Epithelial cell of proximal tubule (primary cell): ENCODE measurements around the gene SNX19. TPM values are rescaled to one million over a fixed set of nuclear protein-coding genes. Genes with fewer than 3 reads are reported as not detected.

Experiments
- DNase-seq: peaks from one replicate; pipeline ENCODE4 v3.0.0-alpha.2; 2011; ENCODE audit warnings: low read depth
- H3K4me3 ChIP-seq: 2 replicates; pipeline ENCODE4 v1.5.1; 2011; ENCODE audit warnings: low read depth, mild to moderate bottlenecking, low read length
- total RNA-seq: library from RNA; depleted of rRNA; stranded (reverse); fragments of >200 nt; gene quantifications from 2 replicates; pipeline ENCODE4 v1.2.3, GENCODE V29; 2015
- TF ChIP-seq, protein P1 (sequence below): conservative IDR thresholded peaks from 2 replicates; pipeline ENCODE4 v1.5.1; 2012; ENCODE audit warnings: low read depth, mild to moderate bottlenecking, low read length

SNX19 gene
- total RNA-seq, 1 donor from 2014 or later = 43.5 TPM

DNA sequence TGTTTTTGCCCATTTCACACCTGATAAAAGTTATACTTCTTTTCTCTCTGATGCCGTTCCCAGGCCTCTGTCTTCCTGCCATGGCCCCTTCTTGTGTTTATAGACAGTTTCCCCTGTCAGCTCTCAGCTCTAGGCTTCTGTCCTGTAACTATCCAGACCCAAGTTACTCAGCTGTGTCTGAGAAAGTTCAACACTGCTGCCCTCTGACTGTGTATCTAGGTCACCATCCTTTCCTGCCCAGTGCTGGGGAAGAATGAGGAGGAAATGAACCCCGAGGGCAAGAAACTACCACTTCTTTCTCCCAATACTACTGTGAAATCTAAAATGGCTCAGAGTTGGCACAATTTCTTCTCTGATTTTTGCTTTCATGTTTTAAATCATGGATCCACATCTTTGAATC lies 29.6 kb downstream of the SNX19 start:
- TF ChIP-seq, protein P1, sequence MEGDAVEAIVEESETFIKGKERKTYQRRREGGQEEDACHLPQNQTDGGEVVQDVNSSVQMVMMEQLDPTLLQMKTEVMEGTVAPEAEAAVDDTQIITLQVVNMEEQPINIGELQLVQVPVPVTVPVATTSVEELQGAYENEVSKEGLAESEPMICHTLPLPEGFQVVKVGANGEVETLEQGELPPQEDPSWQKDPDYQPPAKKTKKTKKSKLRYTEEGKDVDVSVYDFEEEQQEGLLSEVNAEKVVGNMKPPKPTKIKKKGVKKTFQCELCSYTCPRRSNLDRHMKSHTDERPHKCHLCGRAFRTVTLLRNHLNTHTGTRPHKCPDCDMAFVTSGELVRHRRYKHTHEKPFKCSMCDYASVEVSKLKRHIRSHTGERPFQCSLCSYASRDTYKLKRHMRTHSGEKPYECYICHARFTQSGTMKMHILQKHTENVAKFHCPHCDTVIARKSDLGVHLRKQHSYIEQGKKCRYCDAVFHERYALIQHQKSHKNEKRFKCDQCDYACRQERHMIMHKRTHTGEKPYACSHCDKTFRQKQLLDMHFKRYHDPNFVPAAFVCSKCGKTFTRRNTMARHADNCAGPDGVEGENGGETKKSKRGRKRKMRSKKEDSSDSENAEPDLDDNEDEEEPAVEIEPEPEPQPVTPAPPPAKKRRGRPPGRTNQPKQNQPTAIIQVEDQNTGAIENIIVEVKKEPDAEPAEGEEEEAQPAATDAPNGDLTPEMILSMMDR = no peak
- no peak for DNase-seq
- no peak overlapping the region for H3K4me3 ChIP-seq

DNA sequence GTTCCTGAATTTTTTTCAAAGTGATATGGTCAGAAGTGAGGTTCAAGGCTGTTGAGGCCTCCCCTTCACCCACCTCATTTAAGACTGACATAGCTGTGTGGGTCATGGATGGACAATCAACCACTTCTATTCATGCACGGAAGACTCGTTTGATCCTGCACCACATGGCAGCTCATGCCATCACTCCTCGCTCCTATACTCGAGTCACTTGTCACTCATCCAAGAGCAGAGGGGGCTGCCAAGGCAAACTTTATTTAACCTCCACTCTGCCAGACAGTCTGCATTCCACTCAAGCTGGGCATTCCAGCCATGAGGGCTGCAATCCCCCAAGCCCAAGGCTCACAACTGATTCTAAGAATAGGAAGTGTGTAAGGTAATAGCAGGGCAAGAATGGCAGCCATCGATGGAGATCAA lies 34.1 kb downstream of the SNX19 start:
- TF ChIP-seq, protein P1 = no peak
- no peak overlapping the region for H3K4me3 ChIP-seq
- no peak for DNase-seq

DNA sequence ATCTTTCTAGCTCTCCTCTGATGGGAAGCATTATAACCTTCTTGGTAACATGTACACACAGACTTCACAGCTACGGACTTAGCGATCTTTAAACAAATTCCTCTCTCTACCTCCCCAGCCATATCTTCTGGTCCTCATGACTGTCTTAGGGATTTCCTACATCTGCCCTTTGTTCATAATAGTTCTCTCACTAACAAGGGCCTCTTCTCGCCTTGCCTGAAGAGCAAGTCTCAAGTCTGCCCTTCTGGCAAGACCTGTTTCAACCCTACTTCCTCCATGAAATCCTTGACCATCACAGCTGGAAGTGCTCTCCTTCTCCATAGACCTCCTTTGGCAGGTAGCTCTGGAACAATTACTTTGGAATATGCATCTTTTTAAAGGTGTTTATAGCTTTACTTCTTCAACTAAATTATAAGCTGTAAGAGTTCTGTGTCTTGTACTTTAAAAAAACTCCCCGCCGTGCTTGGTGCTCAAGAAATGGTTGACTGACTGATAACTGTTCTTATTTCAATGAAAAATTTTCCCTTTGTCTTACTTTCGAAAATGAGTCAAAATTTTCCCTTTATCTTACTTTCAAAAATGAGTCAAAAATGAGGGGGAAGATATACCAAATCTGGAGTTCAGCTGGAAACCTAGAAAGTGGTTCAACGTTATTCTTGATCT lies 34.7 kb downstream of the SNX19 start:
- TF ChIP-seq, protein P1 = no peak
- no peak for DNase-seq
- H3K4me3 ChIP-seq = no peak overlapping the region

DNA sequence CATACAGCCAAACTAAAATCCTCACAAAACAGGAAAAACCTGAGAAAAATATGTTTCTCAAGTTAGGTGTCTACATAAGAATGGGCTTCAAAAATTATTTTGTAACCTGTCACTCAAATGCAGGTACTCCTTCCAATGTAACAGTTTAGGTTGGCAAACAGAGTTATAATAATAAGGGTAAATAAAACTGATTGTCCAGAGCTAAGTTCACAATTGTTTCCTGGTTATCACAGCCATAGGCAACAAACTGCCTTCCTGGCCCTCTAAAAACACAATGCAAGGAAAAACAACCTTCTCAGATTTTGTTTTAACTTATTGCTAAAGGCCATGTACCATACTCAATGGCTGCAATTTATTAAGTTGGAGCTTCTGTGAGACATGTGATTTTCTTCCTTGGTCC lies 36.4 kb downstream of the SNX19 start:
- H3K4me3 ChIP-seq = no peak overlapping the region
- no peak for DNase-seq
- TF ChIP-seq, protein P1 = no peak

DNA sequence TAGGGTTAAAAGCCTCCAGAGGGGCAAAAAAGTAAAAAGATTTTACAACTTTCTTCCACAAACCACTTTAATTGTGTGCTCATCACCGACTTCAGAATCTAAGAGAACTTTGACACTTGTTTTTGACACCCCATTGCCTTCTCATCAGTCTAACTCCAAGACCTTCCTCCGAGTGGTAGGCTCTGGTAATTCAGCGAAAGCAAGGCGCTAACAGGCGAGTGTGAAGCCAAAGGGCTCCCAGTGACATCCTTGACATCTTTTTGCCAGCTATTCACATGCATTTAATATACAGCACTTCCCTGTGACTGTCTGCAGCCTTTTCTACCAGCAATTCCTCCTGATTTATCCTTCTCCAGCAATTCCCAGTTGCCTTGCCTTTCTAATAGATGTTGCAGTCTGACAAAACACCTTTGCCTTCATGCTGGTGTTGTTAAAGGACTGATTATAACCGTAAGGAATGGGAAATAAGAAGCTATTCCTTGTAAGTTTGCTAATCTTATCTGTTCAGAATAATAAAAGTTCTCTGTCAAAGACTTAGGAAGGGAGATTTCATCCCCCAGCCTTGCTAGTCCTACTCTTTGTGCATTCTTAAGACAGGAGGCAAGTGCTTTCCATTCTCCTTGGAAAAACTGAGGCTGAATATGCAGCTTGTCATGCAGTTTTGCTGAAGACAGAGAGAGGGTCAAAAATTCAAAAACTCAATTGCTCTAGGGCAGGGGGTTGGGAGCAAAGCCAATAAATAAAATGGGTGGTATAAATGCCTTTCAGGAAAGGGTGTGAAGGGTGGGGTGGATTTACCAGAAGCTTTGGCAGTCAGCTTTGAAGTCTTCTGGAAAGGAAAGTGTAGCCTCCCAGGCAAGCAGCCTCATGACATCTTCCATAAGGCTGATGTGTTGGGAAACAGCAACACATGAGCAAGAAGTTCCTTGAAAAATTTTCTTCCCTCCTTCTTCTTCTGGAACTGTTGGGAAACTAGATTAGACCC lies 39.1 kb downstream of the SNX19 start:
- H3K4me3 ChIP-seq = no peak overlapping the region
- TF ChIP-seq, protein P1 = no peak
- no peak for DNase-seq

DNA sequence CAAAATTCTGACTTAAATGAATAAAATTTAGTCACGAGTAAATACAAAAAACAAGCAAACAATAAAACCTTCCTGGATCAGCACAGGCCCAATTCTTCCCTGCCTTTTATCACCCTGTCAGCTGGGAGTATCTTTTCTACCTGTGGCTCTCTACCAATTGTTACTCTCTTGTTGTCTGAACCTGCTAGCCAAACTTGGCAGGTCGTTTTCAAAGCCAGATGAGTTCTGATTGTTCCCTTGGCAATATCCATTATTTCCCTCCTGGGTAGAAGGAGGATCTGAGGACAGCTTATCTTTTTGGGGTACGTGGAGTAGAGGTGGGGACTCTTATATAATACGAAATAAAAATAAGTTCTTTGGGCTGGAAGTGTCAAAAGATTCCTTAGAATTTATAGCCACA lies 40.2 kb downstream of the SNX19 start:
- DNase-seq = no peak
- TF ChIP-seq, protein P1 = no peak
- H3K4me3 ChIP-seq = no peak overlapping the region
